ENCODE measurements around the gene SEBOX.

Gene SEBOX

GRCh38 chr17:28366605-28367004 lies 1.6 kb upstream of the SEBOX start:
- peaks cover 9% of the 10 kb centered on the region for H3F3A ChIP-seq (ENCODE audit: control insufficient read depth, insufficient read depth)
- no peaks in the 10 kb centered on the region for H3K27me3 ChIP-seq (ENCODE audit: control insufficient read depth, low read length)
- no peak overlapping the region for H3K4me3 ChIP-seq (ENCODE audit: low read length)
- no peaks in the 10 kb centered on the region for H3K9me3 ChIP-seq (ENCODE audit: control insufficient read depth, insufficient read depth, low read length)
- H3K36me3 ChIP-seq (ENCODE audit: control insufficient read depth, low read length): peaks cover 15% of the 10 kb centered on the region
- no peaks in the 10 kb centered on the region for H3K9me2 ChIP-seq (replicated peaks; ENCODE audit: control insufficient read depth, low read length)
- peaks cover 7% of the 10 kb centered on the region for H3K4me1 ChIP-seq (ENCODE audit: control insufficient read depth, low read length)
- no peak overlapping the region for H3K4me2 ChIP-seq (ENCODE audit: low read length)
- H4K20me1 ChIP-seq (ENCODE audit: control insufficient read depth, insufficient read depth, low read depth, low read length): no peaks in the 10 kb centered on the region
- peak; percentile 43 for TF ChIP-seq CTCF (IDR thresholded peaks at IDR 0.05; ENCODE audit: low read depth, low read length, poor library complexity, severe bottlenecking)
- TF ChIP-seq EZH2phosphoT487 (IDR thresholded peaks at IDR 0.05; ENCODE audit: borderline replicate concordance, low read length): no peak
- H3K27ac ChIP-seq (ENCODE audit: low read depth, low read length): no peak overlapping the region
- no peaks in the 10 kb centered on the region for H3K79me2 ChIP-seq (ENCODE audit: control insufficient read depth, low read length)

DNA sequence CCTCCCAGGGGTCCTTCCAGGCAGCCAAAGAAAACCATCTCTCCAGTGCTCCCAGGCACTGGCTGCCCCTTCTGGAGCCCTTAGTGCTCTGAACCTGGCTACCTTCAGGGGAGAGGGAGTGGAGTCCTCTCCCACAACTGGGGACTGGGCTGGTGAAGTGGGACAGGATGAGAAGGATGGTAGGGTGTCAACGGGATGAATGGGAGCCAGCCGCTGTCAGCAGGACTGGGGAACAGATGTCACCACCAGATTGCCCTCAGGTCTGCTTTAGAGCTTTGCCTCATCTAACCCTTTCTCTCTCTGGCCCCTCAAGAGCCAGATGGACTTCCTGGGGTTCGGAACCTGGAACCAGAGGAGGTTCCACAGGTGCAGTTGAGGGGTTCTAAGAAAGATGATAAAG lies 488 bp upstream of the SEBOX start:
- no peak overlapping the region for H3K27ac ChIP-seq (ENCODE audit: low read depth, low read length)
- H3K36me3 ChIP-seq (ENCODE audit: control insufficient read depth, low read length): peaks cover 27% of the 10 kb centered on the region
- H3K9me3 ChIP-seq (ENCODE audit: control insufficient read depth, insufficient read depth, low read length): no peaks in the 10 kb centered on the region
- no peaks in the 10 kb centered on the region; the same call in 1 of the 2 replicates for H3K4me1 ChIP-seq (ENCODE audit: control insufficient read depth, low read length)
- peaks cover 3% of the 10 kb centered on the region for H3F3A ChIP-seq (ENCODE audit: control insufficient read depth, insufficient read depth)
- no peaks in the 10 kb centered on the region for H4K20me1 ChIP-seq (ENCODE audit: control insufficient read depth, insufficient read depth, low read depth, low read length)
- no peaks in the 10 kb centered on the region for H3K79me2 ChIP-seq (ENCODE audit: control insufficient read depth, low read length)
- no peak overlapping the region for H3K4me3 ChIP-seq (ENCODE audit: low read length)
- no peaks in the 10 kb centered on the region for H3K9me2 ChIP-seq (replicated peaks; ENCODE audit: control insufficient read depth, low read length)
- H3K4me2 ChIP-seq (ENCODE audit: low read length): no peak overlapping the region
- no peaks in the 10 kb centered on the region for H3K27me3 ChIP-seq (ENCODE audit: control insufficient read depth, low read length)
- TF ChIP-seq CTCF (IDR thresholded peaks at IDR 0.05; ENCODE audit: low read depth, low read length, poor library complexity, severe bottlenecking) (no peak), EZH2phosphoT487 (IDR thresholded peaks at IDR 0.05; ENCODE audit: borderline replicate concordance, low read length) (no peak)

DNA sequence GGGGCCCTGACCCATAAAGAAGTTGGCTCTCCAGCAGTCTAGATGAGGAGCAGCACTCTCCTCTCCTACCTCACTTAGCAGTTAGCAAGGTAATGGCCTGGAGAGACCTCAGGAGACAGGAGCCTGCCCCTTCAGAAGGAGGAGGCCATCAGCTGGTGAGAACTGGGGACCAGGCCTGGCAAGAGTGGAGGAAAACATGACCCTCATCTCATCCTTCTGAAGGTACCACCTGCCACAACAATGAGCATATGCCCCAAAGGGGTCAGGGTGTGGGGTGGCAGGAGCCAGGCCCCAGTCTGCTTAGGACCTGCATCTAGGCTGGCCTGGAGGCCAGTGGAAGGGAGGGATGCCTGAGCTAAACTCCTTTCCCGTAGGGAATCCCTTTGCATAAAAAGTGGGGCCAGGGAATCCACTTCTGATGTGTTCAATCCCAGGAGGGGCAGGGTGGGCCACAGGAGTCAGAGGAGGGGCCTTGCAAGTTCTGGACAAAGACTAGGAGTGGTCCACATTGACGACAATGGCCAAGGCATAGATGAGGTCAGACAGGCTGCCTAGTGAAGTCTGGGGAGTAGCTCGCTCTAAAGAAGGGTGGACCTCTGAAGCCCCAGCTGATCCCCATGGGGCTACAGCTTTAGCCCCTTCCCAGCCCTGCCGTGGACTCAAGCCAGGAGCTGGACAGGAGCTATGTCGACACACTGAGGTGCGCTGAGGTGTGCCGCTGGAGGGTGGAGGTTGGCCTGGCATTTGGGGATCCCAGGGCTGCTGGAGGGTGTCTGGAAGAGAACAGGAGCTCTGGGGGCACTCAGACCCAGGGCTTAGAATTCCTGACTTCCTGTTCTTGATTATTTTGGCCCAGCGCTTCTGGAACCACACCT lies 986 bp downstream of the SEBOX start:
- no peak for TF ChIP-seq CTCF (IDR thresholded peaks at IDR 0.05; ENCODE audit: low read depth, low read length, poor library complexity, severe bottlenecking)
- TF ChIP-seq EZH2phosphoT487 (IDR thresholded peaks at IDR 0.05; ENCODE audit: borderline replicate concordance, low read length): no peak
- H3K4me3 ChIP-seq (ENCODE audit: low read length): no peak overlapping the region
- H3K9me3 ChIP-seq (ENCODE audit: control insufficient read depth, insufficient read depth, low read length): no peaks in the 10 kb centered on the region
- no peaks in the 10 kb centered on the region for H3K9me2 ChIP-seq (replicated peaks; ENCODE audit: control insufficient read depth, low read length)
- H3K27me3 ChIP-seq (ENCODE audit: control insufficient read depth, low read length): no peaks in the 10 kb centered on the region
- H3F3A ChIP-seq (ENCODE audit: control insufficient read depth, insufficient read depth): no peaks in the 10 kb centered on the region
- H3K36me3 ChIP-seq (ENCODE audit: control insufficient read depth, low read length): peaks cover 36% of the 10 kb centered on the region
- H3K79me2 ChIP-seq (ENCODE audit: control insufficient read depth, low read length): peaks cover 2% of the 10 kb centered on the region
- no peaks in the 10 kb centered on the region for H4K20me1 ChIP-seq (ENCODE audit: control insufficient read depth, insufficient read depth, low read depth, low read length)
- H3K27ac ChIP-seq (ENCODE audit: low read depth, low read length): no peak overlapping the region
- no peak overlapping the region for H3K4me2 ChIP-seq (ENCODE audit: low read length)
- H3K4me1 ChIP-seq (ENCODE audit: control insufficient read depth, low read length): no peaks in the 10 kb centered on the region

Measured in DOHH2 (cell line).